ENCODE results near the gene CUL9.
A peak's percentile ranks its signal among the peaks of the same experiment; 100 is the strongest.

CUL9 gene

GRCh38 chr6:43173591-43174262 lies 8.3 kb upstream of the CUL9 start:
- peaks cover 20% of the 10 kb centered on the region for H3K36me3 ChIP-seq (ENCODE audit: control insufficient read depth, insufficient read depth, low read length)
- H3K27ac ChIP-seq (ENCODE audit: low read length) = no peak overlapping the region
- H3K4me1 ChIP-seq (ENCODE audit: control insufficient read depth, insufficient read depth, low read length) = peaks cover 4% of the 10 kb centered on the region
- WGBS (ENCODE audit: insufficient coverage, insufficient read length) = no CpG with 5 or more reads among the region's 11 CpGs
- no peak for DNase-seq (ENCODE audit: low read depth, low spot score)
- H3K4me3 ChIP-seq (ENCODE audit: low read length) = no peak overlapping the region; the same call in 1 of the 2 replicates
- no peaks in the 10 kb centered on the region for H3K27me3 ChIP-seq (ENCODE audit: control insufficient read depth, insufficient read depth, low read length)
- H3K9me3 ChIP-seq (ENCODE audit: control insufficient read depth, insufficient read depth, low read length) = no peaks in the 10 kb centered on the region

- Histone ChIP-seq H3K4me3 (ENCODE audit: low read length) (peak overlapping the region; percentile 32; the same call in 1 of the 2 replicates), H3K4me1 (ENCODE audit: control insufficient read depth, insufficient read depth, low read length) (peaks cover 4% of the 10 kb centered on the region), H3K36me3 (ENCODE audit: control insufficient read depth, insufficient read depth, low read length) (peaks cover 27% of the 10 kb centered on the region), H3K27me3 (ENCODE audit: control insufficient read depth, insufficient read depth, low read length) (no peaks in the 10 kb centered on the region), H3K9me3 (ENCODE audit: control insufficient read depth, insufficient read depth, low read length) (no peaks in the 10 kb centered on the region), H3K27ac (ENCODE audit: low read length) (no peak overlapping the region)
- peak; percentile 88 for DNase-seq (ENCODE audit: low read depth, low spot score)
- no CpG with 5 or more reads among the region's 32 CpGs for WGBS (ENCODE audit: insufficient coverage, insufficient read length)
Observed at GRCh38 chr6:43174263-43175112, 7.5 kb upstream of the CUL9 start.

DNA sequence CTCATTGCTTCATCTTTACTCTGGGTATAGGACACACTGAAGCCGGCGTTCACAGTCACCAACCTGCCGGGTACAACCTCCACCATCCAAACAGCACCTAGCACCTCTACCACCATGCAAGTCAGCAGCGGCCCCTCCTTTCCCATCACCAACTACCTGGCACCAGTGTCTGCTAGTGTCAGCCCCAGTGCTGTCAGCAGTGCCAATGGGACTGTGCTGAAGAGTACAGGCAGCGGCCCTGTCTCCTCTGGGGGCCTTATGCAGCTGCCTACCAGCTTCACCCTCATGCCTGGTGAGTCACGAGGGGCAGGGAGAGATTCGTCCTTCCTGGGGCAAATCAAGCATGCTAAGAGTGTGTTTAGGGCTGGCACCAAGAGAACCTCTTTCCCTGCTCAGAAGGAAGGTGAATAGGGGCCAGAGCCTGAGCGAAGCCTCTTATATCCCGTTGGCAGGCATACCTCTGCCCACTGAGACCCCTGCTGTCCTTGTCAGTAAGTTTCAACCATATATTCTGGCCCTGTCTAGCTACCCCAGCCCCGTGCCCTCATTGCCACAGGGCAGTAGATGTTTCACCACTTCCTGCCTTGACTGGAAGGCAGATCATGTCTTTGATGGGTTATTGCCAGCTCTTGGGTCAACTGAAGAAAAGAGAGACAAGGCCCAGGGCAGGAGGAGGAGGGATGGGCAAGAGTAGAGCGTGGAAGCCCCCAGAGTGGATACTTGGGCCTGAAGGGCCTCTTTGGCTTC lies 6.1 kb upstream of the CUL9 start:
- H3K4me1 ChIP-seq (ENCODE audit: control insufficient read depth, insufficient read depth, low read length) = peaks cover 6% of the 10 kb centered on the region
- H3K27ac ChIP-seq (ENCODE audit: low read length) = no peak overlapping the region
- WGBS (ENCODE audit: insufficient coverage, insufficient read length) = no CpG with 5 or more reads among the region's 11 CpGs
- H3K9me3 ChIP-seq (ENCODE audit: control insufficient read depth, insufficient read depth, low read length) = no peaks in the 10 kb centered on the region
- no peaks in the 10 kb centered on the region for H3K27me3 ChIP-seq (ENCODE audit: control insufficient read depth, insufficient read depth, low read length)
- DNase-seq (ENCODE audit: low read depth, low spot score) = no peak
- peaks cover 29% of the 10 kb centered on the region for H3K36me3 ChIP-seq (ENCODE audit: control insufficient read depth, insufficient read depth, low read length)
- H3K4me3 ChIP-seq (ENCODE audit: low read length) = no peak overlapping the region

DNA sequence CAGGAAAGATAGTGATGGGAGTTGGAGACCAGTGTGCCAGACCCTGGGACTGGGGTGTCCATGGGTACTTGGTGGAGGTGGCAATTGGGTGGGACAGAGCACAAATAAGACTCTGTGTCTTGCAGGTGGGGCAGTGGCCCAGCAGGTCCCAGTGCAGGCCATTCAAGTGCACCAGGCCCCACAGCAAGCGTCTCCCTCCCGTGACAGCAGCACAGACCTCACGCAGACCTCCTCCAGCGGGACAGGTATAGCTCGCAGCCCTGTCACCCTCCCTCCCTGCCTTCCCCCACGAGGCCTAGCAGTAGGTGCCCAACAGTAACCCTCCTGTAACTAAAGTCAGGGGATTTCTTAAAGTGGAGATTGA lies 5.6 kb upstream of the CUL9 start:
- no peaks in the 10 kb centered on the region for H3K27me3 ChIP-seq (ENCODE audit: control insufficient read depth, insufficient read depth, low read length)
- H3K27ac ChIP-seq (ENCODE audit: low read length) = no peak overlapping the region
- no peak overlapping the region for H3K4me3 ChIP-seq (ENCODE audit: low read length)
- no peaks in the 10 kb centered on the region for H3K9me3 ChIP-seq (ENCODE audit: control insufficient read depth, insufficient read depth, low read length)
- H3K36me3 ChIP-seq (ENCODE audit: control insufficient read depth, insufficient read depth, low read length) = peaks cover 29% of the 10 kb centered on the region
- WGBS (ENCODE audit: insufficient coverage, insufficient read length) = no CpG with 5 or more reads among the region's 6 CpGs
- DNase-seq (ENCODE audit: low read depth, low spot score) = no peak
- H3K4me1 ChIP-seq (ENCODE audit: control insufficient read depth, insufficient read depth, low read length) = peaks cover 8% of the 10 kb centered on the region

GRCh38 chr6:43178150-43178549 lies 3.8 kb upstream of the CUL9 start:
- no CpG with 5 or more reads among the region's 12 CpGs for WGBS (ENCODE audit: insufficient coverage, insufficient read length)

DNA sequence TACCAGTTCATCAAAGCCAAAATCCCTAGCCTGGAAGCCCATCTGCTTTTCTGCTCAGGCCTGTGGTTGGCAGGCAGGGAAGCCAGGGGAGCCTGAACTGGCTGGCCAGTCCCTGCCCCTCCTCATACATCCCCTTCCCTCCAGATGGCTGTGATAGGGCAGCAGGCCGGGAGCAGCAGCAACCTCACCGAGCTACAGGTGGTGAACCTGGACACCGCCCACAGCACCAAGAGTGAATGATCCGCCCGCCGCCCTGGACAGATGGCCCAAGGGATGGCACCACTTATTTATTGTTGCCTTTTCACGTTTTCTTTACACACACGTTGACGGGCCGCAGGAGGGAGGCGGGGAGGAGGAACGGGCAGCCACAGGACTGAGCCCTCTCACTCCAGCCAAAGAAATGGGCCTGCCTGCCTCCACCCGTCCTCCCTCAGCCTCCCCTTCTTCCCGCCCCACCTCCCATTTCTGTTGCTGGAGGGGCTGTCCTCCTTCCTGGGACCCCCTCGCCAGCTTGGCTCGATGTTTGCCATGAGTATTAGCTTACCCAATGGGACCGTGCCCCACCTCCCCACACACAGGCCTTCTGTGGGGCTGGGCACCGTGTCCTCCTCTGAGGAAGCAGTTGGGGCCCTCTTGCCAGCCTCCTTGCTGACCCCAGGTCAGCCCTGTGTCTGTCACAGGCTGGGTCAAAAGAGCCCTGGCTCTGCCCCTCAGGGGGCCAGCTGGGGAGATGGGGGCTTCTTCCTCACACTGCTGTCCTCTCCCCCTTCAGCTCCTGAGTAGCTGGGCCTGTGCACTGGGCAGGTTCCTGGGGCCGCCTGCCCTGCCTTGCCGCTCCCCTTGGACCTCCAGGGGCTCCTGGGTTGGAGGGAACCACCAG lies 2.8 kb upstream of the CUL9 start:
- no peak for DNase-seq (ENCODE audit: low read depth, low spot score)
- H3K27me3 ChIP-seq (ENCODE audit: control insufficient read depth, insufficient read depth, low read length) = no peaks in the 10 kb centered on the region
- peaks cover 29% of the 10 kb centered on the region for H3K36me3 ChIP-seq (ENCODE audit: control insufficient read depth, insufficient read depth, low read length)
- H3K27ac ChIP-seq (ENCODE audit: low read length) = no peak overlapping the region
- no CpG with 5 or more reads among the region's 20 CpGs for WGBS (ENCODE audit: insufficient coverage, insufficient read length)
- no peaks in the 10 kb centered on the region for H3K9me3 ChIP-seq (ENCODE audit: control insufficient read depth, insufficient read depth, low read length)
- peaks cover 4% of the 10 kb centered on the region; the same call in 1 of the 2 replicates for H3K4me1 ChIP-seq (ENCODE audit: control insufficient read depth, insufficient read depth, low read length)
- H3K4me3 ChIP-seq (ENCODE audit: low read length) = no peak overlapping the region

More at GRCh38 chr6:43178150-43178549, 3.8 kb upstream of the CUL9 start:
- Histone ChIP-seq H3K9me3 (ENCODE audit: control insufficient read depth, insufficient read depth, low read length) (no peaks in the 10 kb centered on the region), H3K27ac (ENCODE audit: low read length) (no peak overlapping the region), H3K4me3 (ENCODE audit: low read length) (no peak overlapping the region), H3K36me3 (ENCODE audit: control insufficient read depth, insufficient read depth, low read length) (peaks cover 29% of the 10 kb centered on the region), H3K27me3 (ENCODE audit: control insufficient read depth, insufficient read depth, low read length) (no peaks in the 10 kb centered on the region), H3K4me1 (ENCODE audit: control insufficient read depth, insufficient read depth, low read length) (peaks cover 8% of the 10 kb centered on the region)
- DNase-seq (ENCODE audit: low read depth, low spot score) = no peak

DNA sequence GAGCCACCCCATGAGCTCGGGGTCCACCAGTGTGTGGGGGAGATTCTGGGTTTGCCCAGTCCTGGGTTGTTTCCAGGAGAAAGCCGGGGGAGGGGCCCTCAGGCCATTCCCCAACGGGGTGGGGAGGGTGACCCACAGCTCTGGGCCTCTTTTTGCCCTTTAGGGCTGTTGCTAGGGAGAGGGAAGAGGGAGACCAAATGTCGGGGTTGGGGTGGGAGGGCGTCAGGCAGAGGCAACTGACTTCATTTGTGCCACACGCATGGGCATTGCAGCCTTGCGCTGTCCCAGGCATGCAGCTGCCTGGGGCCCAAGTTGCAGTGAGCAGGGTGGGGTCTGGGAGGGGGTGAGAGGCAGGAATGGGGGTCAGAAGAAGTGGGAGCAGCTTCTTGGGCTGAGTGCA lies 1.9 kb upstream of the CUL9 start:
- Histone ChIP-seq H3K4me1 (ENCODE audit: control insufficient read depth, insufficient read depth, low read length) (peaks cover 4% of the 10 kb centered on the region; the same call in 1 of the 2 replicates), H3K4me3 (ENCODE audit: low read length) (no peak overlapping the region), H3K9me3 (ENCODE audit: control insufficient read depth, insufficient read depth, low read length) (no peaks in the 10 kb centered on the region), H3K27me3 (ENCODE audit: control insufficient read depth, insufficient read depth, low read length) (no peaks in the 10 kb centered on the region), H3K36me3 (ENCODE audit: control insufficient read depth, insufficient read depth, low read length) (peaks cover 31% of the 10 kb centered on the region), H3K27ac (ENCODE audit: low read length) (no peak overlapping the region)
- WGBS (ENCODE audit: insufficient coverage, insufficient read length) = no CpG with 5 or more reads among the region's 7 CpGs
- no peak for DNase-seq (ENCODE audit: low read depth, low spot score)

DNA sequence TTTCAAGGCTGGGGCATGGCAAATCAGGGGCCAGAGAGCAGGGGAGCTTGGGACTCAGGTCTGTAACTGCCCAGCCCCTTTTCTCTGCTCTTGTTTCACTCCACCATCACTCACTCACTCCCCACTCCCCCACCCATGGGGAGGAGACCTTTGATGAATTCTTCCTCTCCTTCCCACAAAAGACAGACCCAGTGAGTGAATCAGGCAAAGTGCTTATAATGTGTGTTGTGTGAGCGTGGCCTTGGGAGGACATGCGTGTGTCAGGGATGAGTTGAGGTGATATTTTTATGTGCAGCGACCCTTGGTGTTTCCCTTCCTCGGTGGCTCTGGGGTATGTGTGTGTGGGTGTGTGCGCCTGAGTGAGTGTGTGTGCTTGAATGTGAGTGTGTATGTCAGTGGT lies 1.0 kb upstream of the CUL9 start:
- H3K4me1 ChIP-seq (ENCODE audit: control insufficient read depth, insufficient read depth, low read length) = peaks cover 4% of the 10 kb centered on the region; the same call in 1 of the 2 replicates
- no peak overlapping the region for H3K27ac ChIP-seq (ENCODE audit: low read length)
- no CpG with 5 or more reads among the region's 5 CpGs for WGBS (ENCODE audit: insufficient coverage, insufficient read length)
- H3K36me3 ChIP-seq (ENCODE audit: control insufficient read depth, insufficient read depth, low read length) = peaks cover 25% of the 10 kb centered on the region
- no peak for DNase-seq (ENCODE audit: low read depth, low spot score)
- no peak overlapping the region for H3K4me3 ChIP-seq (ENCODE audit: low read length)
- no peaks in the 10 kb centered on the region for H3K9me3 ChIP-seq (ENCODE audit: control insufficient read depth, insufficient read depth, low read length)
- no peaks in the 10 kb centered on the region for H3K27me3 ChIP-seq (ENCODE audit: control insufficient read depth, insufficient read depth, low read length)

DNA sequence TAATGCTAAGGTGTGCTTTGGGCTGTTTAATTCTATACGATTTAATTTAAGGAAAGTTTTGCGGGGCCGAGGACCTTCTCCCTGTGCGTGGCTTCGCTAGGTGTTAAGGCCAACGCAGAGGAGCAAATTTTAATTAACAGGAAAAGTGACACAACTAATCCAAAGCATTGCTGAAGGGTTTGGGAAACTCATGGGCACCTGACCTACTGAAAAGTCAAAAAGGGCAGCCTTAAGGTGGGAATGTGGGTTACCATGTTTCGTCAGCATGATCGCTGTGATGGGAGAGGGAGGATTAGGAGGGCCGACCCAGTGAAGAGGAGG lies 415 bp upstream of the CUL9 start:
- H3K4me1 ChIP-seq (ENCODE audit: control insufficient read depth, insufficient read depth, low read length) = peaks cover 4% of the 10 kb centered on the region; the same call in 1 of the 2 replicates
- peak overlapping the region; percentile 63 for H3K4me3 ChIP-seq (ENCODE audit: low read length)
- WGBS (ENCODE audit: insufficient coverage, insufficient read length) = no CpG with 5 or more reads among the region's 9 CpGs
- H3K36me3 ChIP-seq (ENCODE audit: control insufficient read depth, insufficient read depth, low read length) = peaks cover 19% of the 10 kb centered on the region
- H3K27me3 ChIP-seq (ENCODE audit: control insufficient read depth, insufficient read depth, low read length) = no peaks in the 10 kb centered on the region
- H3K9me3 ChIP-seq (ENCODE audit: control insufficient read depth, insufficient read depth, low read length) = no peaks in the 10 kb centered on the region
- H3K27ac ChIP-seq (ENCODE audit: low read length) = no peak overlapping the region
- no peak for DNase-seq (ENCODE audit: low read depth, low spot score)

All from iPS DF 6.9 (cell line).